Measurements from ENCODE around the gene RILPL1. TPM values are rescaled to one million over a fixed set of nuclear protein-coding genes. Genes with fewer than 3 reads are reported as not detected.
"Not testable (repeated sequence)": the region's sequence is repeated elsewhere in the genome, so short reads cannot be mapped to it uniquely, and the experiment has no call there.

Gene RILPL1
- total RNA-seq, 1 donor from 2014 or later, result 6.2 TPM

DNA sequence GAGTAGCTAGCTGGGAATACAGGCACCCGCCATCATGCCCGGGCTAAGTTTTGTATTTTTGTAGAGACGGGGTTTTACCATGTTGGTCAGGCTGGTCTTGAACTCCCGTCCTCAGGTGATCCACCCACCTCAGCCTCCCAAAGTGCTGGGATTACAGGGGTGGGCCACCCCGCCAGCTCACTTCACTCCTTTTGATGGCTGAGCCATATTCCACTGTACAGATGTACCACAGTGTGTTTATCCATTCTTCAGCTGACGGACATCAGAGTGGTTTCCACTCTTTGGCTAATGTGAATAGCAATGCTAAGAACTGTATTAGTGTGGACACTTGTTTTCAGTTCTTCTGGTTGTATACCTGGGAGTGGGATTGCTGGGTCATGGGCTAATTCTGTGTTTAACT lies 46.1 kb downstream of the RILPL1 start:
- Mint-ChIP-seq H3K27me3 (ENCODE audit: unreplicated experiment) (peaks cover 3% of the 10 kb centered on the region), H3K4me3 (ENCODE audit: unreplicated experiment) (no peak overlapping the region), H3K4me1 (ENCODE audit: low read depth, unreplicated experiment) (peaks cover 4% of the 10 kb centered on the region), H3K9me3 (ENCODE audit: unreplicated experiment) (peaks cover 5% of the 10 kb centered on the region), H3K27ac (ENCODE audit: unreplicated experiment) (no peak overlapping the region), H3K36me3 (ENCODE audit: unreplicated experiment) (no peaks in the 10 kb centered on the region)
- TF ChIP-seq, protein P1, sequence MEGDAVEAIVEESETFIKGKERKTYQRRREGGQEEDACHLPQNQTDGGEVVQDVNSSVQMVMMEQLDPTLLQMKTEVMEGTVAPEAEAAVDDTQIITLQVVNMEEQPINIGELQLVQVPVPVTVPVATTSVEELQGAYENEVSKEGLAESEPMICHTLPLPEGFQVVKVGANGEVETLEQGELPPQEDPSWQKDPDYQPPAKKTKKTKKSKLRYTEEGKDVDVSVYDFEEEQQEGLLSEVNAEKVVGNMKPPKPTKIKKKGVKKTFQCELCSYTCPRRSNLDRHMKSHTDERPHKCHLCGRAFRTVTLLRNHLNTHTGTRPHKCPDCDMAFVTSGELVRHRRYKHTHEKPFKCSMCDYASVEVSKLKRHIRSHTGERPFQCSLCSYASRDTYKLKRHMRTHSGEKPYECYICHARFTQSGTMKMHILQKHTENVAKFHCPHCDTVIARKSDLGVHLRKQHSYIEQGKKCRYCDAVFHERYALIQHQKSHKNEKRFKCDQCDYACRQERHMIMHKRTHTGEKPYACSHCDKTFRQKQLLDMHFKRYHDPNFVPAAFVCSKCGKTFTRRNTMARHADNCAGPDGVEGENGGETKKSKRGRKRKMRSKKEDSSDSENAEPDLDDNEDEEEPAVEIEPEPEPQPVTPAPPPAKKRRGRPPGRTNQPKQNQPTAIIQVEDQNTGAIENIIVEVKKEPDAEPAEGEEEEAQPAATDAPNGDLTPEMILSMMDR (IDR thresholded peaks at IDR 0.05; ENCODE audit: partially characterized antibody, unreplicated experiment), result no peak
- DNase-seq, result no peak

DNA sequence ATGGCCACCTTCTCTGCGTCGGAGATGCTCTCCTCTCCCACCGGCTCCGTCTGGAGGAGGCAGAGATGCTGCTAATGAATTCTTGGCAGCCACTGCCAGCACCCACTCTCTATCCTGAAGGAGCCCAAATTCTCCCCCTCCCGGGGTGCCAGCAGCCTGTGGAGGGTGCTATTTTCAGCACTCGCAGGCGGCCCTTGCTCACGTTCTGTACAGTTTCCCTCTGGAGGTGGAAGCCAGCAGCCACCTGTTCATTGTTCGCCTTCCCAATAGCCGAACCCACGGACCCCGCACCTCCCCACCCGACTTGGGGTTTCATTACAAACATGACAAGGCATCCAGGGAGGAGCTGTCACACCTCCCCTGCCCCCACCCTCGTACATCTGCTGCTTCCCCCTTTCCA lies 47.8 kb downstream of the RILPL1 start:
- no peak overlapping the region for H3K27ac Mint-ChIP-seq (ENCODE audit: unreplicated experiment)
- no peaks in the 10 kb centered on the region for H3K27me3 Mint-ChIP-seq (ENCODE audit: unreplicated experiment)
- no peak overlapping the region for H3K4me3 Mint-ChIP-seq (ENCODE audit: unreplicated experiment)
- TF ChIP-seq, protein P1 (IDR thresholded peaks at IDR 0.05; ENCODE audit: partially characterized antibody, unreplicated experiment), result no peak
- no peaks in the 10 kb centered on the region for H3K36me3 Mint-ChIP-seq (ENCODE audit: unreplicated experiment)
- H3K4me1 Mint-ChIP-seq (ENCODE audit: low read depth, unreplicated experiment), result no peaks in the 10 kb centered on the region
- no peak for DNase-seq
- peaks cover 2% of the 10 kb centered on the region for H3K9me3 Mint-ChIP-seq (ENCODE audit: unreplicated experiment)

DNA sequence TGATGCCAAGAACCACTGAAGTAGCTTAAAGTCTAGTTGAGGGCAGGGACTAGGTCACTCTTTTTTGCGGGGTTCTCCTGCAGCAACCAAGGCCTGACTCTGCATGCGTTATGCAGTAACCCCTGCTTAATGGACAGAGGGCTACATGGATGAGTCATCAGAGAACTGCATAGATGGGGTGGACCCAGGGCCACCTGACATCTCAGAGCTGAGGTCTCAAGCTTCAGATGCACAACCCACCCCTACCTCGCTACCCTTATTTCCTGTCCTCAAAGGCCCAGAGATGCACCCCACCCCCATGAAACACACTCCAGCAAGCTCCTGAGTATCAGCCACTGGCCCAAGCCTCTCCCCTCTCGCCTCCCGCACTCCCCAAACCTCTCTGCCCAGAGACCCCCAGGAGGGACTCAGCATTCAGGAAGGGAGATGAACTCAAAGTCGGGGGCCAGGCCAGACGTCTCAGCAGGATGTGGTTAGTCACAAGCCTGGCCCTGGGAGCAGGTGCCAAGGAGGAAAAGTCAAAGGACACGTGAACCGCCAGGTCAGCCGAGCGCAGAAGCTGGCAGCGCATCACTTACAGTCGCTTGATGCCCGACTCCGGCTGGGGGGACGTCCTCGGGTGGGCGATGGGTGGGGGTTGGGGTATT lies 49.8 kb downstream of the RILPL1 start:
- TF ChIP-seq, protein P1 (IDR thresholded peaks at IDR 0.05; ENCODE audit: partially characterized antibody, unreplicated experiment), result no peak
- Mint-ChIP-seq H3K27me3 (ENCODE audit: unreplicated experiment) (no peaks in the 10 kb centered on the region), H3K36me3 (ENCODE audit: unreplicated experiment) (no peaks in the 10 kb centered on the region), H3K27ac (ENCODE audit: unreplicated experiment) (no peak overlapping the region), H3K9me3 (ENCODE audit: unreplicated experiment) (peaks cover 2% of the 10 kb centered on the region), H3K4me3 (ENCODE audit: unreplicated experiment) (no peak overlapping the region), H3K4me1 (ENCODE audit: low read depth, unreplicated experiment) (no peaks in the 10 kb centered on the region)
- DNase-seq, result no peak

DNA sequence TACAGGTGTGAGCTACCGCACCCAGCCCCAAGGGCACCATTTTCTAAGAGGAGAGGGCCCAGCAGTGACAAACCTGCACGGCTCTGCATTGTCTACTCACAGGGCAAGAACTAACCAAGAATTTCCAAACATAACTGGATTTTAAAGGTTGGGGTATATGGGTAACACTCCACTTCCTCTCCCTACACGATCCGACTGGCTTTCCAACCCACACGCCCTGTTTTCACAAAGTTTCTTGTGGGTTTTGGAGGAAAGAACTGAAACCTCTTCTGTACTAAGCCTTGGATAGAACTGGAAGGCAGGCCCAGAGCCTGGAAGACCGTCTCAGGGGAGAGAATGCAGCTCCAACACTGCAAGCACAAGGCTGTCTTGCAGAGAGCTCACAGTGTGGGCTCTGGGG lies 50.6 kb downstream of the RILPL1 start:
- no peaks in the 10 kb centered on the region for H3K27me3 Mint-ChIP-seq (ENCODE audit: unreplicated experiment)
- no peak for DNase-seq
- H3K27ac Mint-ChIP-seq (ENCODE audit: unreplicated experiment), result no peak overlapping the region
- H3K4me1 Mint-ChIP-seq (ENCODE audit: low read depth, unreplicated experiment), result no peaks in the 10 kb centered on the region
- H3K4me3 Mint-ChIP-seq (ENCODE audit: unreplicated experiment), result no peak overlapping the region
- peaks cover 2% of the 10 kb centered on the region for H3K9me3 Mint-ChIP-seq (ENCODE audit: unreplicated experiment)
- TF ChIP-seq, protein P1 (IDR thresholded peaks at IDR 0.05; ENCODE audit: partially characterized antibody, unreplicated experiment), result no peak
- H3K36me3 Mint-ChIP-seq (ENCODE audit: unreplicated experiment), result no peaks in the 10 kb centered on the region

DNA sequence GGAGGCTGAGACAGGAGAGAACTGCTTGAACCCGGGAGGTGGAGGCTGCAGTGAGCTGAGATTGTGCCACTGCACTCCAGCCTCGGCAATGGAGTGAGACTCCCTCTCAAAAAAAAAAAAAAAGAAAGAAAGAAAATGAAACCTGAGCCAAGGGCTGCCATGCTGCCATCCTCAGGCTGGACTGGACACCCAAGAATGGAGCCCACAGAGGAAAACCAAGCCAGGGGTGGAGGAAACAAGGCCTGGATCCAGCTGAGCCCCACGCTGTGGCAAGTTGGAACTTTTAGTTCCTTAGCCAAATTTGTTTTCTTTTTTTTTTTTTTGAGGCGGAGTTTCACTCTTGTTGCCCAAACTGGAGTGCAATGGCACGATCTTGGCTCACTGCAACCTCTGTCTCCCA lies 52.3 kb downstream of the RILPL1 start:
- DNase-seq; H3K4me3 Mint-ChIP-seq (ENCODE audit: unreplicated experiment); H3K27ac Mint-ChIP-seq (ENCODE audit: unreplicated experiment); H3K4me1 Mint-ChIP-seq (ENCODE audit: low read depth, unreplicated experiment); H3K9me3 Mint-ChIP-seq (ENCODE audit: unreplicated experiment); H3K27me3 Mint-ChIP-seq (ENCODE audit: unreplicated experiment); H3K36me3 Mint-ChIP-seq (ENCODE audit: unreplicated experiment): not testable (repeated sequence)
